ENCODE data around the gene HOATZ.

Gene HOATZ

GRCh38 chr11:111520560-111520959, 6.0 kb downstream of the HOATZ start:
- TF ChIP-seq CTCF (conservative IDR thresholded peaks at IDR 0.05): no peak
- no peak for TF ChIP-seq ZFX (IDR thresholded peaks at IDR 0.05)
- H3K27ac ChIP-seq: no peak overlapping the region

DNA sequence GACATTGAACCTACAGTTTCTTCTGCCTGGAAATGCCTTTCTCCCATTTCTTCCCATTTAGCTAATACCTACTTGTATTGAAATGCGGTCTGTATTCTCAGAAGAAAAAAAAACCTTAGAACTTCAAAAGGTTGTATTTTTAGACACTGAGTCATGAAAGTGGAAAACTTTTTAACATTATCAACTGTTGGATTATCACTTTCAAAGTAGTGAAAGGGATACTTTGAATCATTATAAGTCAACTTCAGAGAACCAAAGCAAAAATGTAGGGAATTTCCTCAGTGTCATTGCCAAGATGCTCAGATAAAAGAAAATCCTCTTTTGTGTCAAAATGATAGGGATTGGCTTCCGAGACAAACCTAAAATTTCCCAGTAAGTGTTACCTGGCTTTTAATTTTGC, 6.6 kb downstream of the HOATZ start:
- H3K27ac ChIP-seq: no peak overlapping the region
- no peak for TF ChIP-seq CTCF (conservative IDR thresholded peaks at IDR 0.05)
- TF ChIP-seq ZFX (IDR thresholded peaks at IDR 0.05): no peak

DNA sequence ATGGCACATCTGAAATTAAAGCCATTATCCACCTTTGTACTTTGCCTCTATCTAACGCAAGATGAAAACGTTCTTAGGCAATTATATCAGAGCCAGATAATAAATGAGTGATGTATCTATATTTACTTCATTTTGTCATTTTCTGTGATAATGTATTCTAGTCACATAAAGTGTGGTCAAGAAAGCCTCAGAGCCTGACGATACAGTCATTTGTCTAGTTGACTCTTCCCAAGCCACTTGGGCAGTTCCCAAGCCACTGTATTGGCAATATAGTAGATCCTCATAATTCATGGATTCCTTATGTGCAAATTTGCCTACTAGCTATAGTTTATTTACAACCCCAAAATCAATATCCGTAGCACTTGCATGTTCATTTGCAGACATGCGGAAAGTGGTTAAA, 7.8 kb downstream of the HOATZ start:
- no peak for TF ChIP-seq ZFX (IDR thresholded peaks at IDR 0.05)
- H3K27ac ChIP-seq: no peak overlapping the region

DNA sequence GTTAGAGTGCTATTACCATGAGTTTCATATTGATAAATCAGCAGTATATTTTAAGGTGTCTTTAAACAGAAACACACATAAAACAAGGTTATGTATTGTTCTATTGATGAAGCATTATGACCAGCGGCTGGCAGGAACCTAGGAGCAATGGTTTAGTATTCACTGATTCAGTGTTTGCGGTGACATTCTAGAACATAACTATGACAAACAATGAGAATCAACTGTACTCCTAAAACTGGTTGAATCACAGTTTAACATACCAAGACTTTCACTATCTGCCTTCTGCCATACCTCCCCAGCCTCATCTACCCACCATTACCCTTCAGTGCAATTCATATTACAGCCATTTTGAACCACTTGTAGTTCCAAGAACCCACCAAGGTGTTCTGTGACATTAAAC, 8.8 kb downstream of the HOATZ start:
- no peak overlapping the region for H3K27ac ChIP-seq
- no peak for TF ChIP-seq ZFX (IDR thresholded peaks at IDR 0.05)
- no peak for TF ChIP-seq CTCF (conservative IDR thresholded peaks at IDR 0.05)

GRCh38 chr11:111524056-111524455, 9.5 kb downstream of the HOATZ start:
- no peak overlapping the region for H3K27ac ChIP-seq
- TF ChIP-seq ZFX (IDR thresholded peaks at IDR 0.05) (no peak), CTCF (conservative IDR thresholded peaks at IDR 0.05) (no peak)

DNA sequence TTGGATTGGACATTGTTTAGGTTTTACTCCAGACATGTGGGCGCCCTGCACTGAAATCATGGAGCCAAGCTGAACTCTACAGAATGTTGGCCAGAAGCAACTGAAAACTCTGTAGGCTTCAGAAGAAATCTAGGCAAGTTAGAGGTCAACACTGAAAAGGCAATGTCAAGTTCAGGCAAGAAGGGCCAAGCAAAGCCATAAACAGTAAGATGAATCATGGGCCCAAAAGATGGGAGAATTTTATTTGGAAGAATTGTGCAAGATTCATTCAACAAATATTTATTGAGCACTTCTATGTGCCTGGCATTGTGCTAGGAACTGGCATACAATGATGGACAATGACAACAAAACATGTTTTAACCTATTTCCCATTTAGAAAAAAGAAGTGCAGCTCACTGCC, 10.9 kb downstream of the HOATZ start:
- no peak overlapping the region for H3K27ac ChIP-seq
- TF ChIP-seq ZFX (IDR thresholded peaks at IDR 0.05) (no peak), CTCF (conservative IDR thresholded peaks at IDR 0.05) (no peak)

DNA sequence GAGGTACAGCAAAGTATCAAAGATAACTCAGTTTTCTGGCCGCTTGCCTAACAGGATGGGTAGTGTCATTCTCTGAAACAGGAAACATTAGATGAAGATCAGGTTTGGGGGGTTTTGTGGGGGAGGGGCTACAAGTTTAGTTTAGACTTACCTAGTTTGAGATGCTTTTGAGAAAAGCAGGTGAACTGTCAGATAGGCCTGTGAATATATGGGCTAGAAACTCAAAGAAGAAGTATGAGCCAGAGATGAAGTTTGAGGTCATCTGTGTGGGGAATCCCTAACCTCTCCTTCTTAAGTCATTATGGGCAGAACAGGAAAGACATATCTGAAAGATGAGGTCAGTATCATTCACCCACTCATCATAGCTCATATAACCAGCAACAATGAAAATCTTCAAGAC, 11.9 kb downstream of the HOATZ start:
- no peak overlapping the region for H3K27ac ChIP-seq
- TF ChIP-seq CTCF (conservative IDR thresholded peaks at IDR 0.05) (no peak), ZFX (IDR thresholded peaks at IDR 0.05) (no peak)

GRCh38 chr11:111527279-111527678, 12.7 kb downstream of the HOATZ start:
- TF ChIP-seq ZFX (IDR thresholded peaks at IDR 0.05): no peak
- TF ChIP-seq CTCF (conservative IDR thresholded peaks at IDR 0.05): no peak
- no peak overlapping the region for H3K27ac ChIP-seq
